ENCODE results near the gene TMEM163. TPM values are rescaled to one million over a fixed set of nuclear protein-coding genes. Genes with fewer than 3 reads are reported as not detected.

Gene TMEM163
- polyA plus RNA-seq, 3 donors: 0.01 TPM; not detected in 2

GRCh38 chr2:134490559-134490958, 228.2 kb downstream of the TMEM163 start:
- no peaks in the 10 kb centered on the region for H3K4me1 ChIP-seq (ENCODE audit: control insufficient read depth in 1 of 2, insufficient read depth in 2 of 2, low read length in 2 of 2)
- H3K4me2 ChIP-seq (replicated peaks; ENCODE audit: extremely low read depth, low read length, poor library complexity, severe bottlenecking): no peak overlapping the region
- TF ChIP-seq CTCF (IDR thresholded peaks at IDR 0.05): no peak
- no CpG with 5 or more reads among the region's 4 CpGs for WGBS (ENCODE audit: insufficient coverage)
- H3K27ac Mint-ChIP-seq: no peak overlapping the region
- no peaks in the 10 kb centered on the region for H3K27me3 ChIP-seq (ENCODE audit: control insufficient read depth in 2 of 2, insufficient read depth in 2 of 2, low read length in 2 of 2)
- H3K27ac ChIP-seq (ENCODE audit: low read depth in 1 of 2, low read length in 2 of 2): no peak overlapping the region
- H3K4me3 ChIP-seq (replicated peaks in 1 of 3; ENCODE audit: low read depth in 2 of 3, low read length in 3 of 3): no peak overlapping the region
- H3K9me3 ChIP-seq (replicated peaks in 1 of 2; ENCODE audit: control insufficient read depth in 1 of 2, insufficient read depth in 1 of 2, low read length in 2 of 2): no peaks in the 10 kb centered on the region
- no peak for DNase-seq
- peaks cover 0 to 3% (median 0%) of the 10 kb centered on the region in 7 donors for H3K9me3 Mint-ChIP-seq
- H3K9ac ChIP-seq (ENCODE audit: insufficient read depth, low read length, poor library complexity, severe bottlenecking): no peak overlapping the region
- intact Hi-C loops (cut with micrococcal nuclease): no loop called here
- H3K79me2 ChIP-seq (ENCODE audit: insufficient read depth, low read length): no peaks in the 10 kb centered on the region
- H3K36me3 ChIP-seq (replicated peaks in 1 of 2; ENCODE audit: control insufficient read depth in 1 of 2, insufficient read depth in 2 of 2, low read length in 2 of 2): no peaks in the 10 kb centered on the region
- no peak overlapping the region for H3K4me3 Mint-ChIP-seq
- no peaks in the 10 kb centered on the region for H4K20me1 ChIP-seq (ENCODE audit: insufficient read depth, low read length)
- no peak overlapping the region for H2AFZ ChIP-seq (ENCODE audit: insufficient read depth, low read depth, low read length, poor library complexity, severe bottlenecking)
- H3K4me1 Mint-ChIP-seq: no peaks in the 10 kb centered on the region
- H3K27me3 Mint-ChIP-seq (ENCODE audit: low read depth in 3 of 3): no peaks in the 10 kb centered on the region
- no peaks in the 10 kb centered on the region for H3K36me3 Mint-ChIP-seq

GRCh38 chr2:134489732-134490384, 228.9 kb downstream of the TMEM163 start:
- Histone ChIP-seq H4K20me1 (ENCODE audit: insufficient read depth, low read length) (no peaks in the 10 kb centered on the region), H3K36me3 (replicated peaks in 1 of 2; ENCODE audit: control insufficient read depth in 1 of 2, insufficient read depth in 2 of 2, low read length in 2 of 2) (no peaks in the 10 kb centered on the region), H3K27ac (ENCODE audit: low read depth in 1 of 2, low read length in 2 of 2) (no peak overlapping the region), H3K27me3 (ENCODE audit: control insufficient read depth in 2 of 2, insufficient read depth in 2 of 2, low read length in 2 of 2) (no peaks in the 10 kb centered on the region), H3K9me3 (replicated peaks in 1 of 2; ENCODE audit: control insufficient read depth in 1 of 2, insufficient read depth in 1 of 2, low read length in 2 of 2) (no peaks in the 10 kb centered on the region), H3K79me2 (ENCODE audit: insufficient read depth, low read length) (no peaks in the 10 kb centered on the region), H3K4me1 (ENCODE audit: control insufficient read depth in 1 of 2, insufficient read depth in 2 of 2, low read length in 2 of 2) (no peaks in the 10 kb centered on the region), H2AFZ (ENCODE audit: insufficient read depth, low read depth, low read length, poor library complexity, severe bottlenecking) (no peak overlapping the region), H3K4me3 (replicated peaks in 1 of 3; ENCODE audit: low read depth in 2 of 3, low read length in 3 of 3) (no peak overlapping the region), H3K4me2 (replicated peaks; ENCODE audit: extremely low read depth, low read length, poor library complexity, severe bottlenecking) (no peak overlapping the region), H3K9ac (ENCODE audit: insufficient read depth, low read length, poor library complexity, severe bottlenecking) (no peak overlapping the region)
- intact Hi-C loops (cut with micrococcal nuclease): no loop called here
- no peak for TF ChIP-seq CTCF (IDR thresholded peaks at IDR 0.05)
- Mint-ChIP-seq H3K9me3 (peaks cover 0 to 2% (median 0%) of the 10 kb centered on the region in 7 donors), H3K4me3 (no peak overlapping the region), H3K27me3 (ENCODE audit: low read depth in 3 of 3) (no peaks in the 10 kb centered on the region), H3K4me1 (no peaks in the 10 kb centered on the region), H3K27ac (no peak overlapping the region), H3K36me3 (no peaks in the 10 kb centered on the region)
- 90% methylated on average over 7 of the region's 11 CpGs for WGBS (ENCODE audit: insufficient coverage)
- DNase-seq: no peak
